HG03469 (cell line): ENCODE measurements around the gene CPSF4.
A peak's percentile ranks its signal among the peaks of the same experiment; 100 is the strongest.

Experiments used
- ATAC-seq: cut with Tn5 transposase; IDR thresholded peaks from one replicate; pipeline ENCODE4 v1.9.1; 2021; ENCODE audit warnings: mild to moderate bottlenecking, moderate library complexity, moderate number of reproducible peaks; ENCODE audit not compliant: unreplicated experiment

Gene CPSF4

GRCh38 chr7:99438573-99439480 lies at the start of gene CPSF4, which contains the start of gene PTCD1:
Gene CPSF4, plus strand, starts transcription at chr7:99438943. Its CDS starts 140 bp downstream, at chr7:99439083.
Gene PTCD1, minus strand, starts transcription at chr7:99438798. Its CDS starts 3,556 bp downstream, at chr7:99435242.
- ATAC-seq = peak; percentile 87

GRCh38 chr7:99389772-99390171 lies 49.0 kb upstream of the CPSF4 start:
- no peak for ATAC-seq

DNA sequence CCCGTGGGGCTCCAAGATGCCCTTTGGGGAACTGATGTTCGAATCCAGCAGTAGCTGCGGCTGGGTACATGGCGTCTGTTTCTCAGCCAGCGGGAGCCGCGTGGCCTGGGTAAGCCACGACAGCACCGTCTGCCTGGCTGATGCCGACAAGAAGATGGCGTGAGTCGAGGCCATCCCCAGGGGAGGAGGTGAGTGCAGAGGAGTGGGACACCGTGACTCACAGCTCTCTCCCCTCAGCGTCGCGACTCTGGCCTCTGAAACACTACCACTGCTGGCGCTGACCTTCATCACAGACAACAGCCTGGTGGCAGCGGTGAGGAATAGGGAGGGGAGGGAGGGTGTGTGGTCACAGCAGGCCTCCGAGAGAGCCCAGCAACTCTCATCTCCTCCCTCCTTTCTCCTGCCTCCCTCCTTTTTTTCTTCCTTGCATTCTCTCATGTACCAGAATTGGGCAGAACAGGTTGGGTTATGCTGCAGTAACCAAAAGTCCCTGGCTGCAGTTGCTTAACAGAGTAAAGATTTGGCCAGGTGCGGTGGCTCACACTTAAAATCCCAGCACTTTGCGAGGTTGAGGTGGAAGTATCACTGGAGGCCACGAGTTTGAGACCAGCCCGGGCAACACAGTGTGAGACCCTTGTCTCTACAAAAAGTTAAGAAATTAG lies 47.7 kb upstream of the CPSF4 start:
- ATAC-seq = no peak

GRCh38 chr7:99392046-99392445 lies 46.7 kb upstream of the CPSF4 start:
- no peak for ATAC-seq

DNA sequence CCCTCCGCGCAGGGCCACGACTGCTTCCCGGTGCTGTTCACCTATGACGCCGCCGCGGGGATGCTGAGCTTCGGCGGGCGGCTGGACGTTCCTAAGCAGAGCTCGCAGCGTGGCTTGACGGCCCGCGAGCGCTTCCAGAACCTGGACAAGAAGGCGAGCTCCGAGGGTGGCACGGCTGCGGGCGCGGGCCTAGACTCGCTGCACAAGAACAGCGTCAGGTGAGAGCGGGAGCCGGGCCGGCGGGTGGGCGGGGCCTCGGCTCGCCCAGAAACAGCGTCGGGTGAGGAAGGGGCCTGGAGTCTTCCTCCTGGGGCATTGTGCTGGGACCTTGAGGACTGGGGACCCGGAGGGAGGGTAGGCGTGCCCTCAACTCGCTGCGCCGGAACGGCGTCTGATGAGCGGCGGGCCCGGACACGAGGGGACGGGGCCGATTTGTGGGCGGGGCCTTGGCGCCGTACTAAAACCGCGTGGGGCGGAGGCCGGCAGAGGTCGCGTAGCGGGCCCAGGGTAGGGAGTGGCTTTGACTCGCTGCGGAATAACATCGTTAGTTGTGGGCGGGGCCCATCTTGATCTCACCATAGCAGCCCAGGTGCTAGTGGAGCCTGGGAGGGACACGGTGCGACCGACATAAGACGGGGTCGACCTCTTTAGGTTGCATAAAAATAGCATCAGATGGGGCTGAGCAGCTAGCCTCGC lies 45.9 kb upstream of the CPSF4 start:
- ATAC-seq = no peak

GRCh38 chr7:99393355-99394187 lies 45.2 kb upstream of the CPSF4 start:
- ATAC-seq = no peak

GRCh38 chr7:99394188-99394502 lies 44.6 kb upstream of the CPSF4 start:
- ATAC-seq = no peak

GRCh38 chr7:99395616-99396327 lies 43.0 kb upstream of the CPSF4 start:
- no peak for ATAC-seq

DNA sequence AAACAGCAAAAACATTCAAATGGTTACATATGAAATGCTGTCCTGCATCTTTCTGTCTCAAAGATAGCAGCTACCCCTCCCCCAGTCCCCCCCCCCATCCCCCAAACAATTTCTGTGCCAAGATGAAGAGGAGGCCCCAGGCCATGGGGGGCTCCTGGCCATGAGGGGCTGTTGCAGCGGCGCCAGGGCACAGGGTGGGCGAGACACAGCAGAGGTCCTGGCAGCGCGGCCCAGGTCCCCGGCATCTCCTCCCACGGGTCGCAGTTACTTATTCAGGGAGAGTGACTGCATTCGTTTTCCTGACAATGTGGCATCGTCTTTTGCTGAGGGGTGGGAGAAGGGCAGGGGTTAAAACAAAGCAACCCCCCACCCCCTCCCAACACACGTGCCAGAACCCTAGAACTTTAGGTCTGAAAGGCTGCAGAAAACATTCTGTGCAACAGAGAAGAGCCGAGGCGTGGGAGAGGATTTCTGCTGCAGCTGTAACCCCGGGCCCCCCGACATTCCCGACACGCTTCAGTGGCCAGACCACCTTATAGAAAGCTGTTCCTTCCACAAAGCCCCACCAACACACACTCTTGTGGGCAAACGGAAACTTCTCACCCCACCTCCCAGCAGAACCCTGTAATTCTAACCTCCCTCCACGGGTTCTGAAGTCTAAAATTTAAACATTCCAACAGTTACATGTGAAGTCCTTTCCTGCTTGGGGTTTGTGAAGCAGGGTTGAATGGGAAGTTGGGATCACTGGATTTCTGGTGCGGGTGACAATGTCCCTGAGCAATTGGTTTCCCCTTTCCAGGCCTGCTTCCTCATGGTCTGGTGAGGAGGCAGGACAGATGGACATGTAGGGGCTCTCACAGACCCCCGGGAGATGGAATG lies 42.1 kb upstream of the CPSF4 start:
- ATAC-seq = no peak

- no peak for ATAC-seq
Measured at GRCh38 chr7:99397297-99397983, 41.3 kb upstream of the CPSF4 start.

DNA sequence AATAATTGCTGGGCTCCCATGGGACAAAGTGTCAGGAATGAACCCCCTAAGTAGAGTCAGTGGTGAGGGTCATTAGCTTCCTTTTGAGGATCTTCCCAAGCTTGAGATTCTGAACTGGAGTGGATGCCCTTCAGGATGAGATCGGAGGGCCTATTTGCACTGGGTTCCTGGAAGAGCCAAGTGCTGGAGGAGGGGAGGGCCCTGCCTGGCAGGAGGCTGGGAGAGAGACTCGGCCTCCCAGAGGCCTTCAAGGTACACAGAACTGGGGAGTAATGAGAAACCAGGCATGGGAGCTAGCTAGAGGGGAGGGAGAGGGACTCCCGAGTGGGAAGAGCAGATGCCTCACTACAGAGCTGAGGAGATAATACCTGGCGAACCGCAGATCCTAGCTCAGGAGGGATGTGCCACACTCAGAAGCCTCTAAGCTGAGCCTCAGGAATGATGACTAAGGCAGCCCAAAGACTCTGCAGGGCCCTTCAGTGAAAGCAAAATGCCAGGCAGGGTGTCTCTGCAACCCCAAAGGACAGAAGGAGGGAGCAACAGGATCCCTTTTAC lies 39.8 kb upstream of the CPSF4 start:
- ATAC-seq = no peak

DNA sequence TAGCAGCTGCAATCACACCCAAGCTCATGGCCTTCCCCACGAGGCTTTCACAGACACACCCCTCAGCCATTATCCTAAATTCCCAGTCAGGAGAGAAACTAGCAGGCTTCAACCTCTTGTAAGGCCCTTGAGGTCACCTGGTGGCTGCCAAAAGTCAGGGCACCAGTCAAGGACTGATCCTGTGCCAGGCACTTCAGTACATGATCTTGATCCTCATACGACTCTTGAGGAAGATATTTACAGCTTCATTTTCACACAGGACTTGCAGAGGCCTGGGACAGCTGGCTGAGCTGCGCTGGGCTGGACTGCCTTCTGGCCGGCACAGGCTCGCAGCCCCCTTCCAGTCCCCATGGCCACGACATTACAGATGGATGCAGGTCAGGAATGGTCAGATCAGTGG lies 39.1 kb upstream of the CPSF4 start:
- no peak for ATAC-seq

DNA sequence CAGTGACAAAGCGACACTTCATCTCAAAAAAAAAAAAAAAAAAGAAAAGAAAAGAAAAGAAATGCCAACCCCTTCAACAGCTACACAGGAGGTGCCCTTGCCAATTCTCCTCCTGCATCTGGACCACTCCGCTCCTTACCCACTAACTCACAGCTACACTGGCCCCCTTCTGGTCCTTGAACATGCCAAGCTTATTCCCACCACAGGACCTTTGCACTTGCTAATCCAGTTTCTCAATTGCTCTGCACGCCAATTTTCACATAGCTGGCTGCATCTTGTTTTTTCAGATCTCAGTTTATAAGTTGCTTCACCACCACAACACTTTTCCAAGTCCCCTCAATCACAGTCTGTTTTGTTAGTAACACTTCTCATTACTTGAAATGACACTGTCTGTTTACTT lies 35.9 kb upstream of the CPSF4 start:
- ATAC-seq = no peak

DNA sequence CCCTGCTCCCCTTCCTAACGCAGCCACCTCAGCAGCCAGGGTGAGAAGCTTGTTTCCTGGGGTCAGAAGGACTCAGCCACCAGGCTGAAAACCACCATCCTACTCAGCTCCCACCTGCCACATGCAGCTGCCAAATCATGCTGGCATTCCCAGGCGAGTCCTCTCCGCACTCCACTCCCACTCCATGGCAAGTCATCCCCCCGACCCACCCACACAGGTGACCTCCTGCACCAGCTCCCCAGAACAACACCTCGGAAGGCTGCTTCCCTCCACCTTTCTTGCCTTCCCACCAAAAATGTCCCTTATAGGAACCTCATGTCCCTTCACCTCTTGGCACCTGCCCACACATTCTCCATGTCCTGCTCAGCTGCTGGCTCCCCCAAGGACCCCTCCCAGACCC lies 35.0 kb upstream of the CPSF4 start:
- ATAC-seq = no peak

DNA sequence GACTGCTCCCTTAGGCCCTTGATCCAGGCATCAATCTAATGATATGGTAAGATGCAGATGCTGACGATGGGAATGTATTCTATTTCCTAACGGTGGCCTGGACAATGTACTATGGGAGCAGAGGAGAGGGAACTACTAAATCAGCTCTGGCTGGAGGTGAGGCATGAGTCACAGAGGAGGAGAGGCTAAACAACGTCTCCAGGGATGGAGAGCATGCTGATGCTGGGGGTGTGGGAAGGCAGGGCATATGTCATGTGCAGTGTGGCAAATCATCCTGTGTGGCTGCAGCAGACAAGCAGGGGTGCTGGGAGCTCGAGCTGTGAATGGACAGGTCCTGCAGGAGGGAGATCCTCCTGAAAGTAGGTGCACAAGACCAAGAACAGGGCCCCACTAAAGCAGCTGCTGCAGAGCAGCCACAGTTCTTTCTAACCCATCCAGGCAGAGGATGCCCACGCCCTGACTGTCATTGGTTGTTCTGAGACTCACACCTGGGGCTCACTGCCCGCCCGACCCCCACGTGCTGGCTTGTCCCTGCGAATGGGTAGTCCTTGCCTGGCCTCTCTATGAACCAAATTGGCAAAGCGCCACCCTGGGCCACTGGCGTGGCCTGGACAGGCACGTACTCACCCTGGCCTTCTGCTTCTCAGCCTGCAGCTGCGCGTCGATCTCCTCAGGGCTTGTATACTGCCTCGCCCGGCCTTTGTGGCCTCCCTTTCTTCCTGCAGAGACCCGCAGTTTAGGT lies 34.3 kb upstream of the CPSF4 start:
- ATAC-seq = no peak

DNA sequence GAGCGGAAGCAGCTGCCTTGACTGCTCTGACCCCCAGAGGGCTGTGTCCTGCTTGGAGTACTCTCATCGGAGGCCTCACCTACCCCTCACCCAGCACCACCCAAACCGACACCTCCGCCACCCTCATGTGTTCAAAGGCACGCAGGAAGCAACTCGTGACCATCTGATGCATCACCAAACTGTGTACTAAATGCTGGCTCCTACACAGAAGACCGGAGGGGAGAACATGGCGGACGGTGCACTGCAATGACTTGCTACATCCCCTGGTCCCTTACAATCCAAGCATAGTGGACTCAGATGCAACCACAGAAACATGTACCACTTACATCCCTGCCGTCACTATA lies 33.8 kb upstream of the CPSF4 start:
- no peak for ATAC-seq

DNA sequence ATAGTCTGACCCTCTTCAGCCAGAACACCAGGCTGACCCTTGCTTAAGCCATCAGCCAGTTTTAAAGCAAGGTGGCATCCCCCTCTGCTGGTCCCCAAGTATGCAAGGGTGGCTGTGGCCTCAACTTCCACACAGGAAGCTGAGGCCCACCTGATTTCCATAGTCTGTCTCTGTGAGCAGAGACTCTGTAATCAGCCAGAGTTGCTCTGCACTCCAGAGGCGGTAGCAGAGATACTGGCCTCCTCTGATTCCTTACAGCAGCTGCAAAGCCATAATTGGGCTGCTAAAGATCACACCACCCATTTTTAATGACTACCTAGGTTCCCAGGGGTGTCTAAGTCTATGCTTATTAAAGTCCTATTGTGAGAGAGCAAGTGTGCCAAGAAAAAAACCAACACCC lies 32.2 kb upstream of the CPSF4 start:
- no peak for ATAC-seq

- ATAC-seq = no peak
Measured at GRCh38 chr7:99407872-99408378, 30.8 kb upstream of the CPSF4 start.
